T-helper 1 cell treated with Interleukin-12 subunit alpha and Interleukin-12 subunit beta and Interleukin-4 antibody, amounts not matched to agents 30 μg/mL and 1 μg/mL, for 36 hours (primary cell): ENCODE data around the gene ELAVL1.

Source experiments
- H3K27ac Mint-ChIP-seq: one replicate; pipeline ENCODE4 v1.8.0; 2021; ENCODE audit warnings: mild to moderate bottlenecking, mixed read lengths
- H3K27me3 Mint-ChIP-seq: one replicate; pipeline ENCODE4 v1.8.0; 2021; ENCODE audit warnings: low read depth, mixed read lengths
- H3K36me3 Mint-ChIP-seq: one replicate; pipeline ENCODE4 v1.8.0; 2021; ENCODE audit warnings: low read depth, mixed read lengths
- H3K4me1 Mint-ChIP-seq: one replicate; pipeline ENCODE4 v1.8.0; 2021; ENCODE audit warnings: low read depth, mixed read lengths
- H3K4me3 Mint-ChIP-seq: one replicate; pipeline ENCODE4 v1.8.0; 2021; ENCODE audit warnings: mild to moderate bottlenecking, moderate library complexity, mixed read lengths
- H3K9me3 Mint-ChIP-seq: one replicate; pipeline ENCODE4 v1.8.0; 2021; ENCODE audit warnings: mixed read lengths

Gene ELAVL1

GRCh38 chr19:7976461-7976860, 29.0 kb downstream of the ELAVL1 start:
- Mint-ChIP-seq H3K27ac (no peak overlapping the region), H3K9me3 (no peaks in the 10 kb centered on the region), H3K4me3 (no peak overlapping the region), H3K4me1 (no peaks in the 10 kb centered on the region), H3K36me3 (peaks cover 8% of the 10 kb centered on the region), H3K27me3 (no peaks in the 10 kb centered on the region)

GRCh38 chr19:7975037-7975436, 30.4 kb downstream of the ELAVL1 start:
- Mint-ChIP-seq H3K27ac (no peak overlapping the region), H3K4me1 (no peaks in the 10 kb centered on the region), H3K36me3 (peaks cover 8% of the 10 kb centered on the region), H3K4me3 (no peak overlapping the region), H3K27me3 (no peaks in the 10 kb centered on the region), H3K9me3 (no peaks in the 10 kb centered on the region)

- no peak overlapping the region for H3K27ac Mint-ChIP-seq
- no peaks in the 10 kb centered on the region for H3K9me3 Mint-ChIP-seq
- no peak overlapping the region for H3K4me3 Mint-ChIP-seq
- no peaks in the 10 kb centered on the region for H3K4me1 Mint-ChIP-seq
- H3K27me3 Mint-ChIP-seq, result no peaks in the 10 kb centered on the region
- H3K36me3 Mint-ChIP-seq, result peaks cover 8% of the 10 kb centered on the region
Measured at GRCh38 chr19:7973883-7974282, 31.6 kb downstream of the ELAVL1 start.

- Mint-ChIP-seq H3K27me3 (no peaks in the 10 kb centered on the region), H3K4me3 (no peak overlapping the region), H3K27ac (no peak overlapping the region), H3K9me3 (no peaks in the 10 kb centered on the region), H3K4me1 (no peaks in the 10 kb centered on the region), H3K36me3 (peaks cover 10% of the 10 kb centered on the region)
Measured at GRCh38 chr19:7971553-7972520, 33.6 kb downstream of the ELAVL1 start.

GRCh38 chr19:7970716-7971448, 34.6 kb downstream of the ELAVL1 start:
- Mint-ChIP-seq H3K4me3 (no peak overlapping the region), H3K27me3 (no peaks in the 10 kb centered on the region), H3K36me3 (peaks cover 15% of the 10 kb centered on the region), H3K4me1 (no peaks in the 10 kb centered on the region), H3K27ac (no peak overlapping the region), H3K9me3 (no peaks in the 10 kb centered on the region)

GRCh38 chr19:7969555-7969939, 35.9 kb downstream of the ELAVL1 start:
- peaks cover 19% of the 10 kb centered on the region for H3K36me3 Mint-ChIP-seq
- H3K9me3 Mint-ChIP-seq, result no peaks in the 10 kb centered on the region
- no peaks in the 10 kb centered on the region for H3K27me3 Mint-ChIP-seq
- H3K4me1 Mint-ChIP-seq, result no peaks in the 10 kb centered on the region
- no peak overlapping the region for H3K27ac Mint-ChIP-seq
- H3K4me3 Mint-ChIP-seq, result no peak overlapping the region

- Mint-ChIP-seq H3K36me3 (peaks cover 21% of the 10 kb centered on the region), H3K9me3 (no peaks in the 10 kb centered on the region), H3K4me1 (no peaks in the 10 kb centered on the region), H3K27me3 (no peaks in the 10 kb centered on the region), H3K4me3 (no peak overlapping the region), H3K27ac (no peak overlapping the region)
Measured at GRCh38 chr19:7968796-7969554, 36.5 kb downstream of the ELAVL1 start.

- Mint-ChIP-seq H3K4me1 (no peaks in the 10 kb centered on the region), H3K27me3 (no peaks in the 10 kb centered on the region), H3K36me3 (peaks cover 15% of the 10 kb centered on the region), H3K27ac (no peak overlapping the region), H3K4me3 (no peak overlapping the region), H3K9me3 (no peaks in the 10 kb centered on the region)
Measured at GRCh38 chr19:7968008-7968795, 37.2 kb downstream of the ELAVL1 start.

- Mint-ChIP-seq H3K27ac (no peak overlapping the region), H3K36me3 (peaks cover 20% of the 10 kb centered on the region)
Measured at GRCh38 chr19:7965921-7966665, 39.3 kb downstream of the ELAVL1 start.

GRCh38 chr19:7965259-7965841, 40.1 kb downstream of the ELAVL1 start:
- Mint-ChIP-seq H3K4me1 (no peaks in the 10 kb centered on the region), H3K27ac (no peak overlapping the region), H3K36me3 (peaks cover 20% of the 10 kb centered on the region), H3K9me3 (no peaks in the 10 kb centered on the region), H3K27me3 (no peaks in the 10 kb centered on the region), H3K4me3 (no peak overlapping the region)

More at GRCh38 chr19:7965921-7966665, 39.3 kb downstream of the ELAVL1 start:
- H3K27me3 Mint-ChIP-seq, result no peaks in the 10 kb centered on the region
- H3K4me1 Mint-ChIP-seq, result no peaks in the 10 kb centered on the region
- H3K9me3 Mint-ChIP-seq, result no peaks in the 10 kb centered on the region
- H3K4me3 Mint-ChIP-seq, result no peak overlapping the region

GRCh38 chr19:7963566-7963965, 41.9 kb downstream of the ELAVL1 start:
- no peak overlapping the region for H3K4me3 Mint-ChIP-seq
- H3K27ac Mint-ChIP-seq, result no peak overlapping the region
- H3K36me3 Mint-ChIP-seq, result peaks cover 19% of the 10 kb centered on the region
- H3K4me1 Mint-ChIP-seq, result no peaks in the 10 kb centered on the region
- no peaks in the 10 kb centered on the region for H3K27me3 Mint-ChIP-seq
- no peaks in the 10 kb centered on the region for H3K9me3 Mint-ChIP-seq

GRCh38 chr19:7962644-7963268, 42.7 kb downstream of the ELAVL1 start:
- H3K4me3 Mint-ChIP-seq, result no peak overlapping the region
- H3K4me1 Mint-ChIP-seq, result no peaks in the 10 kb centered on the region
- H3K27me3 Mint-ChIP-seq, result no peaks in the 10 kb centered on the region
- no peaks in the 10 kb centered on the region for H3K9me3 Mint-ChIP-seq
- H3K27ac Mint-ChIP-seq, result no peak overlapping the region
- peaks cover 19% of the 10 kb centered on the region for H3K36me3 Mint-ChIP-seq
